ENCODE measurements around the gene TBK1. TPM values are rescaled to one million over a fixed set of nuclear protein-coding genes. Genes with fewer than 3 reads are reported as not detected.
A peak's percentile ranks its signal among the peaks of the same experiment; 100 is the strongest.
"Not testable (repeated sequence)": the region's sequence is repeated elsewhere in the genome, so short reads cannot be mapped to it uniquely, and the experiment has no call there.

TBK1 gene
- total RNA-seq, 1 experiment from 2014 or later = 32.4 TPM

GRCh38 chr12:64522807-64523206, 70.9 kb downstream of the TBK1 start:
- H3K9me3 ChIP-seq (ENCODE audit: control insufficient read depth, insufficient read depth, low read depth, low read length) = no peaks in the 10 kb centered on the region
- DNase-seq (ENCODE audit: low read depth, low spot score) = no peak
- intact Hi-C loops (cut with micrococcal nuclease; ENCODE audit: unreplicated experiment) = no loop called here
- H3K4me1 ChIP-seq (ENCODE audit: control insufficient read depth, insufficient read depth, low read length) = no peaks in the 10 kb centered on the region
- TF ChIP-seq REST (IDR thresholded peaks at IDR 0.05; ENCODE audit: insufficient read depth in 1 of 2, low read depth in 2 of 2, low read length in 1 of 2) (no peak), TCF7L2 (IDR thresholded peaks at IDR 0.05; ENCODE audit: low read depth, low read length) (no peak), SIN3A (IDR thresholded peaks at IDR 0.05; ENCODE audit: borderline replicate concordance, insufficient read depth, low read depth, low read length) (no peak), CTCF (IDR thresholded peaks at IDR 0.05) (no peak), POLR2AphosphoS5 (IDR thresholded peaks at IDR 0.05; ENCODE audit: low read depth, low read length) (no peak)
- H3K27ac ChIP-seq (ENCODE audit: low read length) = no peak overlapping the region
- no TSS peak for BruUV-seq (replicated peaks)
- POLR2A ChIA-PET = no interaction called here
- no peak overlapping the region for H3K4me3 ChIP-seq (ENCODE audit: low read depth in 2 of 2, low read length in 2 of 2)
- H3K27me3 ChIP-seq (ENCODE audit: control insufficient read depth, insufficient read depth, low read length) = no peaks in the 10 kb centered on the region
- H3K36me3 ChIP-seq (ENCODE audit: control insufficient read depth, insufficient read depth, low read length) = no peaks in the 10 kb centered on the region
- no peak for ATAC-seq
- CTCF ChIA-PET = no interaction called here
- in situ Hi-C loops (cut with HindIII; ENCODE audit: low pct_unique_long_range_greater_than_20kb, low sequenced_read_pairs) = no loop called here

- POLR2A ChIA-PET = interaction anchor here (0.6 kb wide), 1 partner anchor 143 kb away, joined by 5 read pairs; no protein-coding TSS in a partner anchor
- H3K9me3 ChIP-seq (ENCODE audit: control insufficient read depth, insufficient read depth, low read depth, low read length); in situ Hi-C loops (cut with HindIII; ENCODE audit: low pct_unique_long_range_greater_than_20kb, low sequenced_read_pairs); intact Hi-C loops (cut with micrococcal nuclease; ENCODE audit: unreplicated experiment); BruUV-seq (replicated peaks); ATAC-seq; H3K36me3 ChIP-seq (ENCODE audit: control insufficient read depth, insufficient read depth, low read length); H3K27me3 ChIP-seq (ENCODE audit: control insufficient read depth, insufficient read depth, low read length); H3K4me3 ChIP-seq (ENCODE audit: low read depth in 2 of 2, low read length in 2 of 2); CTCF ChIA-PET; H3K27ac ChIP-seq (ENCODE audit: low read length); H3K4me1 ChIP-seq (ENCODE audit: control insufficient read depth, insufficient read depth, low read length); DNase-seq (ENCODE audit: low read depth, low spot score): not testable (repeated sequence)
Observed at GRCh38 chr12:64523565-64524444, 71.9 kb downstream of the TBK1 start.

GRCh38 chr12:64525461-64526160, 73.7 kb downstream of the TBK1 start:
- intact Hi-C loops (cut with micrococcal nuclease; ENCODE audit: unreplicated experiment) (no loop called here), in situ Hi-C loops (cut with HindIII; ENCODE audit: low pct_unique_long_range_greater_than_20kb, low sequenced_read_pairs) (no loop called here)
- no peak for ATAC-seq
- Histone ChIP-seq H3K4me1 (ENCODE audit: control insufficient read depth, insufficient read depth, low read length) (no peaks in the 10 kb centered on the region), H3K36me3 (ENCODE audit: control insufficient read depth, insufficient read depth, low read length) (no peaks in the 10 kb centered on the region), H3K27ac (ENCODE audit: low read length) (no peak overlapping the region), H3K4me3 (ENCODE audit: low read depth in 2 of 2, low read length in 2 of 2) (no peak overlapping the region), H3K27me3 (ENCODE audit: control insufficient read depth, insufficient read depth, low read length) (no peaks in the 10 kb centered on the region), H3K9me3 (ENCODE audit: control insufficient read depth, insufficient read depth, low read depth, low read length) (no peaks in the 10 kb centered on the region)
- no TSS peak for BruUV-seq (replicated peaks)
- ChIA-PET POLR2A (no interaction called here), CTCF (no interaction called here)
- TF ChIP-seq CTCF (IDR thresholded peaks at IDR 0.05) (peak; percentile 24), TCF7L2 (IDR thresholded peaks at IDR 0.05; ENCODE audit: low read depth, low read length) (no peak)
- no peak for DNase-seq (ENCODE audit: low read depth, low spot score)

Data from Panc1 (cell line).